IgD-negative memory B cell (primary cell): Measurements from ENCODE around the gene KIF5A. TPM values are rescaled to one million over a fixed set of nuclear protein-coding genes. Genes with fewer than 3 reads are reported as not detected.

Experiments used
- H3K27ac Mint-ChIP-seq, 3 donors: one replicate each; pipeline ENCODE4 v1.8.0; 2020 to 2022; ENCODE audit warnings: mild to moderate bottlenecking in 3 of 3, mixed read lengths in 3 of 3, moderate library complexity in 1 of 3
- H3K27me3 Mint-ChIP-seq: one replicate; pipeline ENCODE4 v1.8.0; 2021; ENCODE audit warnings: mixed read lengths
- H3K36me3 Mint-ChIP-seq: one replicate; pipeline ENCODE4 v1.8.0; 2020; ENCODE audit warnings: mild to moderate bottlenecking, mixed read lengths
- H3K4me1 Mint-ChIP-seq, 3 donors: one replicate each; pipeline ENCODE4 v1.8.0; 2020 to 2022; ENCODE audit warnings: mixed read lengths in 3 of 3, mild to moderate bottlenecking in 1 of 3
- H3K4me3 Mint-ChIP-seq, 4 donors: one replicate each; pipeline ENCODE4 v1.8.0; 2020 to 2022; ENCODE audit warnings: mild to moderate bottlenecking in 4 of 4, mixed read lengths in 4 of 4, moderate library complexity in 3 of 4
- H3K9me3 Mint-ChIP-seq, 3 donors: one replicate each; pipeline ENCODE4 v1.8.0; 2020 to 2021; ENCODE audit warnings: mixed read lengths in 3 of 3, mild to moderate bottlenecking in 1 of 3
- polyA plus RNA-seq: library from polyadenylated mRNA; unstranded; fragments of 300-500 nt; fragmentation: Illumina TruSeq; gene quantifications from one replicate; pipeline ENCODE4 v1.2.3, GENCODE V29; 2021

KIF5A gene
- polyA plus RNA-seq, 1 donor from 2014 or later = not detected

- Mint-ChIP-seq H3K27ac (peak within 1 kb of the TSS in 1 of 3 donors; percentile 22), H3K9me3 (no peaks in the 10 kb centered on the region), H3K4me1 (peaks cover 4 to 11% (median 7%) of the 10 kb centered on the region in 3 donors), H3K4me3 (peak within 1 kb of the TSS; percentile 60 to 93 (median 77)), H3K27me3 (peaks cover 40% of the 10 kb centered on the region), H3K36me3 (peaks cover 1% of the 10 kb centered on the region)
Observed at GRCh38 chr12:57632958-57633840, 83.4 kb downstream of the KIF5A start, which contains the start of gene B4GALNT1. Gene B4GALNT1, minus strand, starts transcription at chr12:57633201. Its CDS starts 1,069 bp downstream, at chr12:57632132.

Other genes starting within 250 kb of the KIF5A start
- 19.2 TPM for gene R3HDM2, start 119.0 kb upstream of the KIF5A start, polyA plus RNA-seq
- not detected for gene INHBC, start 115.3 kb upstream of the KIF5A start, polyA plus RNA-seq
- not detected for gene INHBE, start 94.7 kb upstream of the KIF5A start, polyA plus RNA-seq
- gene GLI1, start 90.3 kb upstream of the KIF5A start, polyA plus RNA-seq = 0.18 TPM
- gene ARHGAP9, start 70.2 kb upstream of the KIF5A start, polyA plus RNA-seq = 129 TPM
- 76.6 TPM for gene MARS1, start 62.0 kb upstream of the KIF5A start, polyA plus RNA-seq
- 32.2 TPM for gene DDIT3, start 29.5 kb upstream of the KIF5A start, polyA plus RNA-seq
- 6.3 TPM for gene MBD6, start 27.2 kb upstream of the KIF5A start, polyA plus RNA-seq
- gene DCTN2, start 2.9 kb upstream of the KIF5A start, polyA plus RNA-seq = 79.0 TPM
- 15.5 TPM for gene PIP4K2C, start 41.1 kb downstream of the KIF5A start, polyA plus RNA-seq
- gene DTX3, start 54.8 kb downstream of the KIF5A start, polyA plus RNA-seq = 0.91 TPM
- not detected for gene ARHGEF25, start 61.4 kb downstream of the KIF5A start, polyA plus RNA-seq
- not detected for gene B4GALNT1, start 83.2 kb downstream of the KIF5A start, polyA plus RNA-seq
- gene OS9, start 144.1 kb downstream of the KIF5A start, polyA plus RNA-seq = 70.4 TPM
- 4.1 TPM for gene AGAP2, start 188.7 kb downstream of the KIF5A start, polyA plus RNA-seq
- 52.8 TPM for gene TSPAN31, start 195.0 kb downstream of the KIF5A start, polyA plus RNA-seq
- 77.4 TPM for gene CDK4, start 202.3 kb downstream of the KIF5A start, polyA plus RNA-seq
- 11.9 TPM for gene MARCHF9, start 205.1 kb downstream of the KIF5A start, polyA plus RNA-seq
- 0.09 TPM for gene CYP27B1, start 217.0 kb downstream of the KIF5A start, polyA plus RNA-seq
- gene METTL1, start 222.1 kb downstream of the KIF5A start, polyA plus RNA-seq = 15.9 TPM
- 1.5 TPM for gene EEF1AKMT3, start 222.6 kb downstream of the KIF5A start, polyA plus RNA-seq
- 27.1 TPM for gene TSFM, start 232.7 kb downstream of the KIF5A start, polyA plus RNA-seq